Upper lobe of right lung (tissue), 1 donor: ENCODE data around the gene OGFOD3. TPM values are rescaled to one million over a fixed set of nuclear protein-coding genes. Genes with fewer than 3 reads are reported as not detected.

ENCODE experiments used
- ATAC-seq: fragments of 200-7000 bp; cut with Tn5 transposase; one replicate; pipeline ENCODE4 v1.9.1; 2020; ENCODE audit warnings: mild to moderate bottlenecking, moderate library complexity
- DNase-seq: peaks from one replicate; pipeline ENCODE4 v3.0.0-alpha.2; 2020
- H3K27ac ChIP-seq: fragments of 200-600 bp; one replicate; pipeline ENCODE4 v1.8.0; 2022
- H3K27me3 ChIP-seq: fragments of 200-600 bp; one replicate; pipeline ENCODE4 v1.8.0; 2022; ENCODE audit warnings: mild to moderate bottlenecking
- H3K36me3 ChIP-seq: fragments of 200-600 bp; one replicate; pipeline ENCODE4 v1.8.0; 2022
- H3K4me1 ChIP-seq: fragments of 200-600 bp; one replicate; pipeline ENCODE4 v1.8.0; 2022
- H3K4me3 ChIP-seq: fragments of 200-600 bp; one replicate; pipeline ENCODE4 v1.8.0; 2022; ENCODE audit warnings: mild to moderate bottlenecking
- H3K9me3 ChIP-seq: fragments of 200-600 bp; one replicate; pipeline ENCODE4 v1.8.0; 2022
- intact Hi-C: fragments of 100-400 bp; cut with DNase I; formaldehyde crosslinking; loops from one replicate; pipeline ENCODE4 v1.11.0; 2022
- total RNA-seq: library from RNA; stranded (reverse); fragmentation: NEBNext Ultra II Directional; extraction: Animal tissue kit (Norgen Biotek cat#: 25700); gene quantifications from one replicate; pipeline ENCODE4 v1.2.1, GENCODE V29; 2021
- TF ChIP-seq, protein P1 (sequence below): fragments of 200-600 bp; IDR thresholded peaks from one replicate; pipeline ENCODE4 v1.8.0; 2022; ENCODE audit warnings: antibody characterized with exemption
- donor health status: DM: no; HTN: yes; CAD: no; lungs with severe emphysema.

The OGFOD3 gene
- total RNA-seq, 1 donor from 2014 or later = 32.7 TPM

DNA sequence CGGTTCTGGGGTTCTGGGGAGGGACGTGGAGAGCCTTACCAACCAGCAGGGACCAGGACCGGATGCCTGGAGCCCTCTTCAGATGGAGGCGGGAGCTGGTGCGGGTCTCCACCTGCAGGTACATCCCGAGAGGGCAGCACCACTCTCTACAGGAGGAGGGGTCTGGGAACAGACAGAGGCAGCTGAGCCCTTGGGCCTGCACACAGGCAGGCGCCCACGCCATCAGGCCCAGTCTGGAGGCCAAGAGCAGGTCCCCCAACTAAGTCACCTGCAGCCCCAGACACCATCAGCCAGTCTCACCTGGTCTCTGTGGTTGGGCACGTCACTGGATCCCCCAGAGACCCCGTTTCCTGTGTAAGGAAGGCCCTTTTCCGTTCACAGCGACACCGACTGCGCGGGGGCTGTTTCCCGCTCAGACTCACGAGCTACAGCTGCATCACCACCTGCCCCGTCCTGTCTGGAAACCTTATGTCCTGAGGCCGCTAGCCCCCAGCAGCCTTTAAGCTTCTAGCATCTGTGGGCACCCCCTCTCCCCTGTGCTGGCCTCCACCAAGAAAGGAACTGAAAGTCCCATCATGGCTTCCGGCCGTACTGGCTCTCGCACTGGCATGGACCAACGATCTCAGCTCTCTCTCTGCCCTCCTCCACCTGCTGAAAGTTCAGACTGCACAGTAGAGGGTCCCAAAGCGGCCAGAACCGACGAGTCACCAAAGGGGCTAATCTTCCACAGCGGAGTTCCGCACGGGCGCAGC is 30.9 kb upstream of the OGFOD3 start:
- peaks cover 4% of the 10 kb centered on the region for H3K36me3 ChIP-seq
- intact Hi-C loops = no loop called here
- DNase-seq (peak; percentile 67), ATAC-seq (peak; percentile 7)
- H3K27ac ChIP-seq = peak overlapping the region; percentile 95
- H3K9me3 ChIP-seq = no peaks in the 10 kb centered on the region
- no peaks in the 10 kb centered on the region for H3K27me3 ChIP-seq
- TF ChIP-seq, protein P1, sequence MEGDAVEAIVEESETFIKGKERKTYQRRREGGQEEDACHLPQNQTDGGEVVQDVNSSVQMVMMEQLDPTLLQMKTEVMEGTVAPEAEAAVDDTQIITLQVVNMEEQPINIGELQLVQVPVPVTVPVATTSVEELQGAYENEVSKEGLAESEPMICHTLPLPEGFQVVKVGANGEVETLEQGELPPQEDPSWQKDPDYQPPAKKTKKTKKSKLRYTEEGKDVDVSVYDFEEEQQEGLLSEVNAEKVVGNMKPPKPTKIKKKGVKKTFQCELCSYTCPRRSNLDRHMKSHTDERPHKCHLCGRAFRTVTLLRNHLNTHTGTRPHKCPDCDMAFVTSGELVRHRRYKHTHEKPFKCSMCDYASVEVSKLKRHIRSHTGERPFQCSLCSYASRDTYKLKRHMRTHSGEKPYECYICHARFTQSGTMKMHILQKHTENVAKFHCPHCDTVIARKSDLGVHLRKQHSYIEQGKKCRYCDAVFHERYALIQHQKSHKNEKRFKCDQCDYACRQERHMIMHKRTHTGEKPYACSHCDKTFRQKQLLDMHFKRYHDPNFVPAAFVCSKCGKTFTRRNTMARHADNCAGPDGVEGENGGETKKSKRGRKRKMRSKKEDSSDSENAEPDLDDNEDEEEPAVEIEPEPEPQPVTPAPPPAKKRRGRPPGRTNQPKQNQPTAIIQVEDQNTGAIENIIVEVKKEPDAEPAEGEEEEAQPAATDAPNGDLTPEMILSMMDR = no peak
- H3K4me3 ChIP-seq = peak overlapping the region; percentile 85
- peaks cover 40% of the 10 kb centered on the region for H3K4me1 ChIP-seq

DNA sequence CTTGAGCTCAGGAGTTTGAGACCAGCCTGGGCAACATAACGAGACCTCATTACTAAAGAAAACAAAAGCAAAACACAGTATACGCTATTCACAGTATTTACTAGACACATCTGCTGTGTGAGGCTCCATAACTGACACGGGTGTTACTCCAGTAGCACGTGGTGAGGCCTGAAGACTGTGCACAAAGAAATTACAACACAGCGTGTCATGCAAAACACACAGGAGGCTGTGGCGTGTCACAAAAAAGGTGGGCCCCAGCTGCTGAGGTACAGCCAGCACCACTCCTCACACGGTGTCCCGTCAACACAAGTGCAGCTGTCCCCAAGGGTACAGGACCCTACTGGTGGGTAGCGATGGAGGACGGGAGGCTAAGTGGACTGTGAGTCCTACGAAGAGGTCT is 29.5 kb upstream of the OGFOD3 start:
- Histone ChIP-seq H3K27me3 (no peaks in the 10 kb centered on the region), H3K4me1 (peaks cover 40% of the 10 kb centered on the region), H3K36me3 (peaks cover 17% of the 10 kb centered on the region), H3K27ac (no peak overlapping the region), H3K9me3 (no peaks in the 10 kb centered on the region), H3K4me3 (no peak overlapping the region)
- intact Hi-C loops = no loop called here
- no peak for DNase-seq
- TF ChIP-seq, protein P1 = no peak
- ATAC-seq = no peak

DNA sequence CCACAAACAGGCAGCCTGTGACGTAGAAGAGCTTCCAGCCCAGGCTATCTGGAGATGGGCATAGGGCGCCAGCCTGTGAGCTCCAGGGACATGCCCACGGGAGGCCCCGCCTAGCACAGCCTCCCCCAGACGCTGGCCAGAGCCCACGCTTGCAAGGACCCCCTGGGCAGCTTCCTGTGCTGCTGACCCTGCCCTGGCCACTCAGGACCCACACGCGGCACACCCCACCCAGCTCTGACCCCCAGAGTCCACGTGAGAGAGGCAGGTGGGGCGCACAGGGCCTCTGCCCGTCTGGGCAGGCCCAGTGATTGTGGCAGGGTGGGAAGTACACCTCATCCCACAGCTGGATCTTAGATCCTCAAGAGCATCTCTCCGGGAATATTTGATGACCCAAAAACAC is 28.3 kb upstream of the OGFOD3 start:
- H3K4me1 ChIP-seq = peaks cover 39% of the 10 kb centered on the region
- H3K27me3 ChIP-seq = no peaks in the 10 kb centered on the region
- intact Hi-C loops = no loop called here
- no peaks in the 10 kb centered on the region for H3K9me3 ChIP-seq
- ATAC-seq (no peak), DNase-seq (no peak)
- no peak overlapping the region for H3K4me3 ChIP-seq
- TF ChIP-seq, protein P1 = no peak
- H3K27ac ChIP-seq = no peak overlapping the region
- peaks cover 26% of the 10 kb centered on the region for H3K36me3 ChIP-seq

DNA sequence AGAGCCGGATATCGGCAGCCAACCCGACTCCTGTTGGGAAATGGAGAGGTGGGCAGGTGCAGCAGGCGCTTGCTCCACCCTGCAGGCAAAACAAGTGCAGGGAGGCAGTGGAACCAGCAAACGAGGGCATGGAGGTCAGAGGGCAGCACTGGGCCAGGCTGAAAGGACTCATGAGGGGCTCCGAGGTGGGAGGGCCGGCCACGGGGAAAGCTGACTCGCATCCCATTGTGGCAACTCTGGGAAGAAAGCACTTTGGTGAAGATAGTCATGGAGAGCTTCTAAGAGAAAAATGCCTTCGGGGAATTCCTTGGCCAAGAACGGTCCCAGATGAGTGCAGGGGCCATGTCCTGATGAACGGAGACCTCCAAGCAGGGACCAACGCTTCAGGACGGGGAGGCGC is 27.7 kb upstream of the OGFOD3 start:
- DNase-seq (no peak), ATAC-seq (no peak)
- Histone ChIP-seq H3K4me3 (no peak overlapping the region), H3K27ac (peak overlapping the region; percentile 65), H3K4me1 (peaks cover 34% of the 10 kb centered on the region), H3K36me3 (peaks cover 26% of the 10 kb centered on the region), H3K27me3 (no peaks in the 10 kb centered on the region), H3K9me3 (no peaks in the 10 kb centered on the region)
- TF ChIP-seq, protein P1 = no peak
- intact Hi-C loops = no loop called here

DNA sequence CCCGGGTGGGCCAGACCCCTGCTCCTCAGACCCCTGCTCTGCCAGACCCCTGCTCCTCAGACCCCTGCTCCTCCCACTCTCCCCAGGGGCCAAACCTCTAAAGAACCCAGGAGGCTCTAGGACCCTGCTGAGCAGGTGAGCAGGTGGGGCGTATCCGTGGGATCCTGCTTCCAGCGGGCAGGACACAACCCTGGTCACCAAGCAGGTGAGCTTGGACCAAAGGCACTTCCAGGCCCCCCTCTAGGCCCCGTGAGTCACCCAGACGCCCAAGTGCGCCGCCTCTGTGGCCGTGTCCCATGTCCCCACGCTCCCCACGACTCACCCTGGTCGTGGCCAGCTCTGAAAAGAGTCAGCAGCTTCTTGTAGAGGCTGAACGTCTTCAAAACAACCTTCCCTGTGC is 27.2 kb upstream of the OGFOD3 start:
- DNase-seq = no peak
- no peaks in the 10 kb centered on the region for H3K9me3 ChIP-seq
- intact Hi-C loops = no loop called here
- no peak for ATAC-seq
- H3K4me1 ChIP-seq = peaks cover 31% of the 10 kb centered on the region
- no peak overlapping the region for H3K4me3 ChIP-seq
- H3K36me3 ChIP-seq = peaks cover 26% of the 10 kb centered on the region
- H3K27ac ChIP-seq = peak overlapping the region; percentile 65
- no peaks in the 10 kb centered on the region for H3K27me3 ChIP-seq
- TF ChIP-seq, protein P1 = no peak
